HFF-Myc (cell line): ENCODE results near the gene NKD1.

Experiments used
- DNase-seq: peaks from one replicate; pipeline ENCODE4 v3.0.0-alpha.2; 2011; ENCODE audit warnings: low read depth; ENCODE audit errors: extremely low read depth
- H3K4me3 ChIP-seq: replicated peaks from 2 replicates; pipeline ENCODE4 v1.5.1; 2011; ENCODE audit warnings: low read depth, mild to moderate bottlenecking, control low read depth, low read length
- CTCF ChIP-seq: IDR thresholded peaks from 2 replicates; pipeline ENCODE4 v1.5.1; 2012; ENCODE audit warnings: mild to moderate bottlenecking, low read depth, low read length, control low read depth; ENCODE audit errors: missing control alignments

The NKD1 gene

DNA sequence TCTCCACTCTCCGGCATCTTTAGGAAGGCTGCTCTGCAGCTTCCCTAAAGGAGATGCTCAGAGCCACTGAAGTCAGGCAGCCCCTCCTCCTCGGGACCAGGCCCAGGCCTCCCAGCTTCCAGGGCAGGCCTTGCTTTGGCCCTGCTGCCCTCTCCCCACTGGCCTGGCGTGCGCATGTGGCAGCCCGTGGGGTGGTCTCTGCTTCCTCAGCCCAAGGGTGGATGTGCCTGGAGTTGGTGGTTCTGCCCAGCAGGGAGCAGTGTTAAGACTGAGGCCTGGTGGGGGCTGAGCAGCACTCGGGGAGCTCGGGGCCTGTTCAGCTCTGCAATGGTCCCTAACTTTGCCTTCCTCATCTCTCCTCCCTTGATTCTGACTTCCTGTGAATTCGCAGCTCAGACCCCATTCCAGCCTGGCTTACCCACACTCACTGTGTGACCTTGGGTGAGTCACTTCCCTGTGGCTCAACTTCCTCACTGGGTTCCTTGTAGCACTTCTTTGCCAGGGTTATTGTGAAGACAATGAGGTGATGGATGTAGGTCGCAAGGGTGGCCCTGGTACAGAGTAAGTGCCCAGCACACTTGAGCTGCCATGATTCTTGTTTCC, 63.2 kb downstream of the NKD1 start:
- DNase-seq, result no peak
- H3K4me3 ChIP-seq, result no peak overlapping the region
- no peak for TF ChIP-seq CTCF

DNA sequence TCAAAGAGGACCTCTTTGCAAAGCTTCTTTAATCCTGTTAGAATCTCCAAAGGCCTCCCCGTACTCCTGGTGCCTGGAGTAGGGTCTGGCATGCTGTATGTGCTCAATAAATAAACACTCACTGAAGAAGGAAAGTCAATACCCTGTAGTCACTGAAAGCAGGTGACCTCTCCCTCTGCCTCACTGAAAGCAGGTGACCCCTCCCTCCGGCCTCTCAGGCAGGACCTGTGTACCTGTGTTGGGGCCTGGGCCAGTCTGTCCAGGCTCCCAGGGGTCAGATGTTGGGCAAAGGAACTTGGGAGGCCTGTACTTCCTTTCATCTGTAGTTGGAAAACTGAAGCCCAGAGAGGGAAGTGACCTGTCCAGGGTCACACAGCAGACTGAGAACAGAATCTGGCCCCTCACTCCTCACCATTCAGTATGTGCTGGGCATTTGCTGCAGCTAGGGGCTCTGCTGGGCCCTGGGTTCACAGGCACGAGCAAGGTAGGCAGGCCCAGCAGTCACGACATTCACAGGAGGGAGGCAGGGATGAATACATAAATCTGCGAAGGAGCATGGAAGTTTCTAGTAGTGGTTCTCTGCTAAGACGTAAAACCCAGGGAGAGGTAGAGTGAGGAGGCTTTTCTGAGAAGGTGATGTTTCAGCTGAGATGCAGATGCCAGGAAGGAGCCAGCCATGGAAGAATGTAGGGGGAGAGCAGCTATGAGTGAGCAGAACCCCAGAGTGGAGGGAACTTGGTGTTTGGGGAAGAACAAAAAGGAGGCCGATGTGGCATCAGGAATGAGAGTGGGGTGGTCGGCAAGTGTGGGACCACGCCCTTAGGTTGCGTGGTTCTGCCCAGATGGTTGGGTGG, 64.0 kb downstream of the NKD1 start:
- no peak overlapping the region for H3K4me3 ChIP-seq
- TF ChIP-seq CTCF, result no peak
- no peak for DNase-seq

- no peak for DNase-seq
- no peak overlapping the region for H3K4me3 ChIP-seq
- no peak for TF ChIP-seq CTCF
These were observed 64.6 kb downstream of the NKD1 start for GRCh38 chr16:50612849-50613198.

GRCh38 chr16:50613281-50613963, 65.2 kb downstream of the NKD1 start:
- H3K4me3 ChIP-seq, result no peak overlapping the region
- no peak for DNase-seq
- TF ChIP-seq CTCF, result no peak

- no peak for DNase-seq
- TF ChIP-seq CTCF, result no peak
- no peak overlapping the region for H3K4me3 ChIP-seq
These were observed 65.8 kb downstream of the NKD1 start for GRCh38 chr16:50613964-50614474.

- DNase-seq, result no peak
These were observed 66.9 kb downstream of the NKD1 start for GRCh38 chr16:50614955-50615724.

More at GRCh38 chr16:50614955-50615724, 66.9 kb downstream of the NKD1 start:
- TF ChIP-seq CTCF, result no peak
- H3K4me3 ChIP-seq, result no peak overlapping the region
